Body of pancreas (tissue), 2 donors: ENCODE measurements around the gene EIF1AX. TPM values are rescaled to one million over a fixed set of nuclear protein-coding genes. Genes with fewer than 3 reads are reported as not detected.
A peak's percentile ranks its signal among the peaks of the same experiment; 100 is the strongest.

ENCODE experiments used
- small RNA-seq: library from RNA; depleted of rRNA; stranded (forward); fragments of <200 nt; gene quantifications from one replicate; pipeline ENCODE3, GENCODE V24; 2016
- total RNA-seq, 2 donors: library from RNA; depleted of rRNA; stranded (reverse); fragments of >200 nt; gene quantifications; one replicate each; pipeline ENCODE4 v1.1.0, GENCODE V29; 2016

Gene EIF1AX
- total RNA-seq, 2 donors from 2014 or later = 23.4 to 29.1 TPM

Small RNAs within 50 kb of the gene (small RNA-seq; reads per million reads assigned to genes)
- gene RF00493 = 48.4 reads per million, percentile 95 among the genes with 10 or more reads in this experiment
- not detected for gene RF00494

Other genes with a start within 250 kb of the EIF1AX start
- 1 to 10 TPM; 8.0 to 8.9 TPM for gene BCLAF3, start 150.8 kb downstream of the EIF1AX start, total RNA-seq
- under 1 TPM; under 0.01 to 0.99 TPM for gene MAP7D2, start 24.9 kb downstream of the EIF1AX start, total RNA-seq
- 10 to 100 TPM; 16.2 to 27.5 TPM for gene RPS6KA3, start 125.1 kb upstream of the EIF1AX start, total RNA-seq